ENCODE data around the gene MNT. TPM values are rescaled to one million over a fixed set of nuclear protein-coding genes. Genes with fewer than 3 reads are reported as not detected.

The MNT gene
- total and polyA plus RNA-seq, 9 of the 15 experiments (the other 6 are each of a cell fraction or from before 2014, with no cell fraction given): 0.18 to 23.8 (median 5.3) TPM

- TF ChIP-seq GMEB1 (CRISPR knock-in tag; IDR thresholded peaks at IDR 0.05) (peak; percentile 44), ZNF507 (tag; conservative IDR thresholded peaks at IDR 0.05) (no peak), KDM5B (IDR thresholded peaks at IDR 0.05; ENCODE audit: insufficient replicate concordance, low read depth, low read length) (peak; percentile 80), PTTG1 (tag; IDR thresholded peaks at IDR 0.05; ENCODE audit: low read depth) (no peak), ZNF282 (CRISPR knock-in tag; IDR thresholded peaks at IDR 0.05) (no peak), ZNF561 (CRISPR knock-in tag; conservative IDR thresholded peaks at IDR 0.05) (no peak), PCBP2 (IDR thresholded peaks at IDR 0.05; ENCODE audit: low read depth, low read length, poor library complexity, severe bottlenecking) (no peak), ZHX1 (conservative IDR thresholded peaks at IDR 0.05; ENCODE audit: low read length) (no peak), SMARCC2 (IDR thresholded peaks at IDR 0.05; ENCODE audit: low read depth) (no peak)
Measured at GRCh38 chr17:2336215-2336851, 64.5 kb downstream of the MNT start, which contains the start of gene TSR1 (continued).

Data from K562 (cell line).